ENCODE measurements around the gene EPS15.
"Not testable (repeated sequence)": the region's sequence is repeated elsewhere in the genome, so short reads cannot be mapped to it uniquely, and the experiment has no call there.

DNA sequence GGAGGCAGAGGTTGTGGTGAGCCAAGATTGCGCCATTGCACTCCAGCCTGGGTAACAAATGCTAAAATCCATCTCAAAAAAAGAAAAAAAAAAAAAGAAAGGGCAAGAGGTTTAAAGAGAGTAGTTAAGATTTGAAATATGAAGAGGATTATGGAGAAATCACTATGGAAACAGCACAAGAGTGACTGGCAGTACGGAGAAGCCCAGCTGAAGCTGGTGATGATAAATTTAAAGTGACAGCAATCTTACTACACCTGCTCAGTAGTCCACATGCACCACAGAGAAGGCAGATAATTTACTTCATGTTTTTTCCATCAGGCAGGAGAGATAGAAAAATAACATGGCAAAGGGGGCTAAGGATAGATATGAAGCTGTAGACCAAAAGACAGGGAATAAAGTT lies 56.8 kb downstream of the EPS15 start:
- TF ChIP-seq ZNF274 (IDR thresholded peaks at IDR 0.05; ENCODE audit: low read length); ZNF274 (tag by site-specific recombination; IDR thresholded peaks at IDR 0.05; ENCODE audit: borderline replicate concordance); ZNF610 (tag by site-specific recombination; IDR thresholded peaks at IDR 0.05; ENCODE audit: borderline replicate concordance); ZNF670 (tag by site-specific recombination; IDR thresholded peaks at IDR 0.05; ENCODE audit: low read depth); ZBTB17 (tag by site-specific recombination; IDR thresholded peaks at IDR 0.05); ZNF623 (tag by site-specific recombination; IDR thresholded peaks at IDR 0.05); RBAK (tag by site-specific recombination; IDR thresholded peaks at IDR 0.05); ZNF624 (tag by site-specific recombination; IDR thresholded peaks at IDR 0.05); ZNF366 (tag by site-specific recombination; conservative IDR thresholded peaks at IDR 0.05); ZNF629 (tag by site-specific recombination; IDR thresholded peaks at IDR 0.05); ZNF843 (tag by site-specific recombination; IDR thresholded peaks at IDR 0.05): not testable (repeated sequence)
- TF ChIP-seq, protein P1, sequence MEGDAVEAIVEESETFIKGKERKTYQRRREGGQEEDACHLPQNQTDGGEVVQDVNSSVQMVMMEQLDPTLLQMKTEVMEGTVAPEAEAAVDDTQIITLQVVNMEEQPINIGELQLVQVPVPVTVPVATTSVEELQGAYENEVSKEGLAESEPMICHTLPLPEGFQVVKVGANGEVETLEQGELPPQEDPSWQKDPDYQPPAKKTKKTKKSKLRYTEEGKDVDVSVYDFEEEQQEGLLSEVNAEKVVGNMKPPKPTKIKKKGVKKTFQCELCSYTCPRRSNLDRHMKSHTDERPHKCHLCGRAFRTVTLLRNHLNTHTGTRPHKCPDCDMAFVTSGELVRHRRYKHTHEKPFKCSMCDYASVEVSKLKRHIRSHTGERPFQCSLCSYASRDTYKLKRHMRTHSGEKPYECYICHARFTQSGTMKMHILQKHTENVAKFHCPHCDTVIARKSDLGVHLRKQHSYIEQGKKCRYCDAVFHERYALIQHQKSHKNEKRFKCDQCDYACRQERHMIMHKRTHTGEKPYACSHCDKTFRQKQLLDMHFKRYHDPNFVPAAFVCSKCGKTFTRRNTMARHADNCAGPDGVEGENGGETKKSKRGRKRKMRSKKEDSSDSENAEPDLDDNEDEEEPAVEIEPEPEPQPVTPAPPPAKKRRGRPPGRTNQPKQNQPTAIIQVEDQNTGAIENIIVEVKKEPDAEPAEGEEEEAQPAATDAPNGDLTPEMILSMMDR (tag by site-specific recombination; IDR thresholded peaks at IDR 0.05), result not testable (repeated sequence)
- TF ChIP-seq, protein P2, sequence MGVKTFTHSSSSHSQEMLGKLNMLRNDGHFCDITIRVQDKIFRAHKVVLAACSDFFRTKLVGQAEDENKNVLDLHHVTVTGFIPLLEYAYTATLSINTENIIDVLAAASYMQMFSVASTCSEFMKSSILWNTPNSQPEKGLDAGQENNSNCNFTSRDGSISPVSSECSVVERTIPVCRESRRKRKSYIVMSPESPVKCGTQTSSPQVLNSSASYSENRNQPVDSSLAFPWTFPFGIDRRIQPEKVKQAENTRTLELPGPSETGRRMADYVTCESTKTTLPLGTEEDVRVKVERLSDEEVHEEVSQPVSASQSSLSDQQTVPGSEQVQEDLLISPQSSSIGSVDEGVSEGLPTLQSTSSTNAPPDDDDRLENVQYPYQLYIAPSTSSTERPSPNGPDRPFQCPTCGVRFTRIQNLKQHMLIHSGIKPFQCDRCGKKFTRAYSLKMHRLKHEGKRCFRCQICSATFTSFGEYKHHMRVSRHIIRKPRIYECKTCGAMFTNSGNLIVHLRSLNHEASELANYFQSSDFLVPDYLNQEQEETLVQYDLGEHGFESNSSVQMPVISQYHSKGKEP (tag by site-specific recombination; IDR thresholded peaks at IDR 0.05), result not testable (repeated sequence)
